ENCODE data around the gene KSR2. TPM values are rescaled to one million over a fixed set of nuclear protein-coding genes. Genes with fewer than 3 reads are reported as not detected.

KSR2 gene
- total and polyA plus RNA-seq, 2 donors from 2014 or later = 0.34 to 2.9 TPM

DNA sequence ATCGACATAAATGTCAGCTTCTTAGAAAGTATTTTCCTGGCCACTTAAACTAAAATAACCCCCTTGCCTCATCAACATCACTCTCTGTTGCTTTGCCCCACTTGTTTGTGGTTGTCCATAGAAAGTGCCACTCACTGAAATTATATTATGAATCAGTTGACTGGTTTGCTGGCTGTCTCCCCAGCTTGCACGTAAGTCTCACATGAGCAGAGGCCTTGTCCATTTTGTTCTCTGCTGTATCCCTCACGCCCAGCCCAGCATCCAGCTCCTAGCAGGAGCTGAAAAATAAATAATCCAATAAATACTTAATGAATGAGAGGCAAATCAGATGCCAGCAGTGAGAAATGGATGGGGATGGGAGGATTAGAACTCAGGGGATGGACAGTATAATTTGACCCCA is 159.3 kb downstream of the KSR2 start:
- Histone ChIP-seq H3K36me3 (ENCODE audit: control insufficient read depth in 2 of 3, insufficient read depth in 3 of 3, low read length in 3 of 3) (no peaks in the 10 kb centered on the region), H3K27ac (ENCODE audit: low read depth in 2 of 2, low read length in 2 of 2) (no peak overlapping the region), H3K4me1 (ENCODE audit: control insufficient read depth in 2 of 3, insufficient read depth in 2 of 3, low read depth in 1 of 3, low read length in 3 of 3) (no peaks in the 10 kb centered on the region), H3K4me3 (ENCODE audit: low read length in 3 of 3) (no peak overlapping the region), H3K9me3 (ENCODE audit: control insufficient read depth in 2 of 3, insufficient read depth in 1 of 3, low read length in 3 of 3) (no peaks in the 10 kb centered on the region), H3K9ac (ENCODE audit: low read length in 3 of 3) (no peak overlapping the region), H3K27me3 (ENCODE audit: control insufficient read depth, insufficient read depth, low read length) (no peaks in the 10 kb centered on the region)
- TF ChIP-seq, protein P1, sequence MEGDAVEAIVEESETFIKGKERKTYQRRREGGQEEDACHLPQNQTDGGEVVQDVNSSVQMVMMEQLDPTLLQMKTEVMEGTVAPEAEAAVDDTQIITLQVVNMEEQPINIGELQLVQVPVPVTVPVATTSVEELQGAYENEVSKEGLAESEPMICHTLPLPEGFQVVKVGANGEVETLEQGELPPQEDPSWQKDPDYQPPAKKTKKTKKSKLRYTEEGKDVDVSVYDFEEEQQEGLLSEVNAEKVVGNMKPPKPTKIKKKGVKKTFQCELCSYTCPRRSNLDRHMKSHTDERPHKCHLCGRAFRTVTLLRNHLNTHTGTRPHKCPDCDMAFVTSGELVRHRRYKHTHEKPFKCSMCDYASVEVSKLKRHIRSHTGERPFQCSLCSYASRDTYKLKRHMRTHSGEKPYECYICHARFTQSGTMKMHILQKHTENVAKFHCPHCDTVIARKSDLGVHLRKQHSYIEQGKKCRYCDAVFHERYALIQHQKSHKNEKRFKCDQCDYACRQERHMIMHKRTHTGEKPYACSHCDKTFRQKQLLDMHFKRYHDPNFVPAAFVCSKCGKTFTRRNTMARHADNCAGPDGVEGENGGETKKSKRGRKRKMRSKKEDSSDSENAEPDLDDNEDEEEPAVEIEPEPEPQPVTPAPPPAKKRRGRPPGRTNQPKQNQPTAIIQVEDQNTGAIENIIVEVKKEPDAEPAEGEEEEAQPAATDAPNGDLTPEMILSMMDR (IDR thresholded peaks at IDR 0.05; ENCODE audit: borderline replicate concordance, extremely low read depth, insufficient read depth) = no peak
- FAIRE-seq (no peak), DNase-seq (no peak)
- intact Hi-C loops (cut with DNase I) = no loop called here

DNA sequence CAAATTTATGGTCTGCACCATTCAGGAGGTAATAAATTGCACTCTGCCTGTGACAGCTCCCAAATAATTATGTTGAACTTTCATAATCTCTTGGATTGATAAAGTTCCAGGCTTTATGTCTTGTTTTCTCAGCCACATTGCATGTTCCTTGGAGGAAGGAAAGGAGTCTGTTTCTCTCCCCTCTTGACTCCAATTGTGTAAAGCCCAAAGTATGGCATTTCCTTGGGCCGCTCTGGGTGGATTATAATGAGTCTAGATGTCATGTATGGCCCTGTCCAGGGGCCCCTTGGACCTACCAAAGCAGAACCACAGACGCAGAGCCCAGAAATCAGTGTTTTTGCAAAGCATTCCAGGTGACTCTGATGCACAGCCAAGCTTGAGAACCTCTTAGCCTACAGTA is 160.8 kb downstream of the KSR2 start:
- H3K27ac ChIP-seq (ENCODE audit: low read depth in 2 of 2, low read length in 2 of 2) = no peak overlapping the region
- H3K4me1 ChIP-seq (ENCODE audit: control insufficient read depth in 2 of 3, insufficient read depth in 2 of 3, low read depth in 1 of 3, low read length in 3 of 3) = no peaks in the 10 kb centered on the region
- TF ChIP-seq, protein P1 (IDR thresholded peaks at IDR 0.05; ENCODE audit: borderline replicate concordance, extremely low read depth, insufficient read depth) = no peak
- H3K9ac ChIP-seq (ENCODE audit: low read length in 3 of 3) = no peak overlapping the region
- H3K4me3 ChIP-seq (ENCODE audit: low read length in 3 of 3) = no peak overlapping the region
- H3K36me3 ChIP-seq (ENCODE audit: control insufficient read depth in 2 of 3, insufficient read depth in 3 of 3, low read length in 3 of 3) = no peaks in the 10 kb centered on the region
- intact Hi-C loops (cut with DNase I) = no loop called here
- FAIRE-seq (no peak), DNase-seq (no peak)
- H3K27me3 ChIP-seq (ENCODE audit: control insufficient read depth, insufficient read depth, low read length) = no peaks in the 10 kb centered on the region
- H3K9me3 ChIP-seq (ENCODE audit: control insufficient read depth in 2 of 3, insufficient read depth in 1 of 3, low read length in 3 of 3) = no peaks in the 10 kb centered on the region

DNA sequence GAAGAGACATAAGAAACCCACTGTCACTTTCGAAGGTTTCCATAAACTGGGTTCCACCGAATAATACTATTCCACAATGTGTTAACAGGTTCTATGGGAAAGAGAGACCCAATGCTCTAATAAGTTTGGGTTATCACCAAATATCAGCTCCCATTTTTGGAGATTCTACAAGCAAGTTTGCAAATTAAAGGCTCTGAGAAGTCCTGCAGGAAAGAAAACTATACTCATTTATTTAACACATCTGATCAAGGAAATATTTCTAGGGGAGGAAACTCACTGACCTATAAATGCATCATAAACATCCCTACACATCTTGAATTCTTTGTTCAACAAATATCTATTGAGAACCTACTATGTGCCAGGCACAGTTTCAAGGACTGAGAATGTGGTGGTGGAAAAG is 161.4 kb downstream of the KSR2 start:
- intact Hi-C loops (cut with DNase I) = no loop called here
- Histone ChIP-seq H3K36me3 (ENCODE audit: control insufficient read depth in 2 of 3, insufficient read depth in 3 of 3, low read length in 3 of 3) (no peaks in the 10 kb centered on the region), H3K9ac (ENCODE audit: low read length in 3 of 3) (no peak overlapping the region), H3K9me3 (ENCODE audit: control insufficient read depth in 2 of 3, insufficient read depth in 1 of 3, low read length in 3 of 3) (no peaks in the 10 kb centered on the region), H3K4me3 (ENCODE audit: low read length in 3 of 3) (no peak overlapping the region), H3K27ac (ENCODE audit: low read depth in 2 of 2, low read length in 2 of 2) (no peak overlapping the region), H3K27me3 (ENCODE audit: control insufficient read depth, insufficient read depth, low read length) (no peaks in the 10 kb centered on the region), H3K4me1 (ENCODE audit: control insufficient read depth in 2 of 3, insufficient read depth in 2 of 3, low read depth in 1 of 3, low read length in 3 of 3) (no peaks in the 10 kb centered on the region)
- TF ChIP-seq, protein P1 (IDR thresholded peaks at IDR 0.05; ENCODE audit: borderline replicate concordance, extremely low read depth, insufficient read depth) = no peak
- no peak for FAIRE-seq
- DNase-seq = no peak

DNA sequence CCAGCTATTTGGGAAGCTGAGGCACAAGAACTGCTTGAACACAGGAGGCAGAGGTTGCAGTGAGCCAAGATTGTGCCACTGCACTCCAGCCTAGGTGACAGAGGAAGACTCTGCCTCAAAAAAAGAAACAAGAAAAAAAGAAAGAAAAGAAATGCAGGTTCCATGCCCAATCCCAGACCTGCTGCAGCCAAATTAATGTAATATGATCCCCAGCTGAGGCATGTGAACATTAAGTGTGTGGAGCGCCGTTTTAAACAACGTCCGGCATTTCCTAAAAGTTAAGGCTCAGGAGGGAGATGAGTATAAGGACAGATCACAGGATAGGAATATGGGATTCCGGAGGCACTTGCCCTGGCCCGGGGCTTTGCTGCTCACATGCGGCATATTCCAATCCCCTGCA is 162.9 kb downstream of the KSR2 start:
- no peaks in the 10 kb centered on the region for H3K4me1 ChIP-seq (ENCODE audit: control insufficient read depth in 2 of 3, insufficient read depth in 2 of 3, low read depth in 1 of 3, low read length in 3 of 3)
- DNase-seq = peak in 1 of 5 donors; percentile 17
- H3K9ac ChIP-seq (ENCODE audit: low read length in 3 of 3) = no peak overlapping the region

More for the DNA sequence above, 162.9 kb downstream of the KSR2 start:
- no peaks in the 10 kb centered on the region for H3K36me3 ChIP-seq (ENCODE audit: control insufficient read depth in 2 of 3, insufficient read depth in 3 of 3, low read length in 3 of 3)
- TF ChIP-seq, protein P1 (IDR thresholded peaks at IDR 0.05; ENCODE audit: borderline replicate concordance, extremely low read depth, insufficient read depth) = no peak
- no peak for FAIRE-seq
- intact Hi-C loops (cut with DNase I) = no loop called here
- H3K9me3 ChIP-seq (ENCODE audit: control insufficient read depth in 2 of 3, insufficient read depth in 1 of 3, low read length in 3 of 3) = no peaks in the 10 kb centered on the region
- H3K27me3 ChIP-seq (ENCODE audit: control insufficient read depth, insufficient read depth, low read length) = no peaks in the 10 kb centered on the region
- no peak overlapping the region for H3K27ac ChIP-seq (ENCODE audit: low read depth in 2 of 2, low read length in 2 of 2)
- no peak overlapping the region for H3K4me3 ChIP-seq (ENCODE audit: low read length in 3 of 3)
